ENCODE results near the gene CFAP99.
A peak's percentile ranks its signal among the peaks of the same experiment; 100 is the strongest.

Gene CFAP99

DNA sequence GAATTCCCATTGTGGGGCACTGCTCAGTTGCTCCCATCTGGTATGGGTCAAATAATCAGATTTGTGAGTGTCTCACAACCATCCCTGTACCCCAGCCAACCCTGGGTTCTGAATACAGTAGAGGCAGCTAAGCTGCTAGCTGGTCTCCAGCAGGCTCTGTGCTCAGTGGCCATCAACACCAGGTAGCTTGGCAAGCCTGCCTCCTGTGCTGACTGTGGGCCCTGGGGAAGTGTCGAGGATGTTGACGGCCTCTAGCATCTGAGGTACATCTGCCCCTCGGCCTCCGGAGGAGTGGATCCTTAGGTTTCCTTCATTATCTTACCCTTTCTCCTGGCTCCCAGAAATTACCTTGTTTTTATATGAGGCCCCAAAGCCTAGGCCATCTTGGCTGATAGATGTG, 63.4 kb downstream of the CFAP99 start:
- Mint-ChIP-seq H3K27ac (peak overlapping the region; percentile 82 to 93 (median 91)), H3K4me1 (peaks cover 84% of the 10 kb centered on the region), H3K27me3 (ENCODE audit: low read depth) (no peaks in the 10 kb centered on the region), H3K4me3 (no peak overlapping the region), H3K9me3 (no peaks in the 10 kb centered on the region), H3K36me3 (ENCODE audit: low read depth) (peaks cover 10% of the 10 kb centered on the region)
- TF ChIP-seq, protein P1, sequence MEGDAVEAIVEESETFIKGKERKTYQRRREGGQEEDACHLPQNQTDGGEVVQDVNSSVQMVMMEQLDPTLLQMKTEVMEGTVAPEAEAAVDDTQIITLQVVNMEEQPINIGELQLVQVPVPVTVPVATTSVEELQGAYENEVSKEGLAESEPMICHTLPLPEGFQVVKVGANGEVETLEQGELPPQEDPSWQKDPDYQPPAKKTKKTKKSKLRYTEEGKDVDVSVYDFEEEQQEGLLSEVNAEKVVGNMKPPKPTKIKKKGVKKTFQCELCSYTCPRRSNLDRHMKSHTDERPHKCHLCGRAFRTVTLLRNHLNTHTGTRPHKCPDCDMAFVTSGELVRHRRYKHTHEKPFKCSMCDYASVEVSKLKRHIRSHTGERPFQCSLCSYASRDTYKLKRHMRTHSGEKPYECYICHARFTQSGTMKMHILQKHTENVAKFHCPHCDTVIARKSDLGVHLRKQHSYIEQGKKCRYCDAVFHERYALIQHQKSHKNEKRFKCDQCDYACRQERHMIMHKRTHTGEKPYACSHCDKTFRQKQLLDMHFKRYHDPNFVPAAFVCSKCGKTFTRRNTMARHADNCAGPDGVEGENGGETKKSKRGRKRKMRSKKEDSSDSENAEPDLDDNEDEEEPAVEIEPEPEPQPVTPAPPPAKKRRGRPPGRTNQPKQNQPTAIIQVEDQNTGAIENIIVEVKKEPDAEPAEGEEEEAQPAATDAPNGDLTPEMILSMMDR (IDR thresholded peaks at IDR 0.05; ENCODE audit: unreplicated experiment in 3 of 3), result no peak

DNA sequence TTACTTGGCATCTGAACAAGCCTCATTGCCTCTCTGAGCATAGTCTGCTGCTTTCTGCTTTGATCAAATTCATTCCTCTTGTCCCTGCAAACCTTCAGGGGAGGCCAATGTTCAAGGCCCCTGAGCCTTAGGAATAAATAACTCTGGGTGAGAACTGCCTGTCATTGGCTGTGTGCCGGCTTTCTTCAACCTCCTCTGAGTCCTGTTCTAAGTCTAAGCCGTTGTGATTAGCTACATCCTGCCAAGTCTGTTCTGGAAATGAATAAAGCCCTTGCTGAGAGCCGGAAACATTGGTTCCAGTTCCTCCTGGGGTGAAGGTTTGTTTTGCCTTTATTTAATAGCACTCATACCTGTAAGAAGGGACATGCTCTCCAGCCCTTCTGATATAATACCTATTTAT, 63.9 kb downstream of the CFAP99 start:
- no peaks in the 10 kb centered on the region for H3K27me3 Mint-ChIP-seq (ENCODE audit: low read depth)
- peaks cover 79% of the 10 kb centered on the region for H3K4me1 Mint-ChIP-seq
- H3K27ac Mint-ChIP-seq, result peak overlapping the region; percentile 82 to 93 (median 91)
- peak overlapping the region in 1 of 3 experiments; percentile 52 for H3K4me3 Mint-ChIP-seq
- H3K36me3 Mint-ChIP-seq (ENCODE audit: low read depth), result peaks cover 5% of the 10 kb centered on the region
- no peaks in the 10 kb centered on the region for H3K9me3 Mint-ChIP-seq
- TF ChIP-seq, protein P1 (IDR thresholded peaks at IDR 0.05; ENCODE audit: unreplicated experiment in 3 of 3), result no peak

DNA sequence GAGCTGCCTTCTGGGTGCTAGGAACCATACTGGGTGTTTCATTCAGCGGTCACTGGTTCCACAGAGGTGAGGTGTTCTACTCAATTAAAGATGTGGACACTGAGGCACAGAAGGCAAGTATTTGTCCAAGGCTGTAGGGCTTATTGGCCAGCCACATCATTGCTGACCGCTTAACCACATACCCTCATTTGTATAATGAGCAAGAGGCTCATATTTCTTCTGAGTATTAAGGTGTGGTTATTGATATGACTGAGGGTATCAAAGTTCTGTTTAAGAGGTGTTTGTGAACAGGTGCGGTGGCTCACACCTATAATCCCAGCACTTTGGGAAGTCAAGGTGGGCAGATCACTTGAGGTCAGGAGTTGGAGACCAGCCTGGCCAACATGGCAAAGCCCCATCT, 64.5 kb downstream of the CFAP99 start:
- Mint-ChIP-seq H3K27ac (peak overlapping the region; percentile 82 to 93 (median 91)), H3K4me3 (no peak overlapping the region), H3K9me3 (no peaks in the 10 kb centered on the region), H3K27me3 (ENCODE audit: low read depth) (no peaks in the 10 kb centered on the region), H3K4me1 (peaks cover 74% of the 10 kb centered on the region), H3K36me3 (ENCODE audit: low read depth) (peaks cover 3% of the 10 kb centered on the region)
- TF ChIP-seq, protein P1 (IDR thresholded peaks at IDR 0.05; ENCODE audit: unreplicated experiment in 3 of 3), result no peak

DNA sequence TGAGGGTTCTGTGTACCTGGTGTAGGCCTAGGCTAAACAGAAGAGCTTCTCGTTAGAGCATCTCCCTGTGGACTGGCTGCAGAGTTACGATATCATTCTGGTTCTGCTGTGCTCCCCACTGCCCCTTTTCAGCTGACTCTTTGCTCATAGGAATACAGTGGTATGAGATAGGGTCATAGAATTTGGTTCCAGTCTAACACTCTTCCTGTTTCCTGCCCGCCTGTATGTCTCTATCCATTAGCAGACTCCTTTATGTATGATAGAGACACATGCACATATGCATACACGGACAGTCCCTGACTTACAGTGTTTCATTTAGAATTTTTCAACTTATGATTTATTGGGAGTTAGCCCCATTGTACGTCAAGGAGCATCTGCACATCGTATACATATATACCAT, 65.4 kb downstream of the CFAP99 start:
- Mint-ChIP-seq H3K27me3 (ENCODE audit: low read depth) (no peaks in the 10 kb centered on the region), H3K4me3 (no peak overlapping the region), H3K4me1 (peaks cover 64% of the 10 kb centered on the region), H3K9me3 (no peaks in the 10 kb centered on the region), H3K27ac (peak overlapping the region; percentile 34 to 68 (median 50)), H3K36me3 (ENCODE audit: low read depth) (peaks cover 3% of the 10 kb centered on the region)
- TF ChIP-seq, protein P1 (IDR thresholded peaks at IDR 0.05; ENCODE audit: unreplicated experiment in 3 of 3), result no peak

DNA sequence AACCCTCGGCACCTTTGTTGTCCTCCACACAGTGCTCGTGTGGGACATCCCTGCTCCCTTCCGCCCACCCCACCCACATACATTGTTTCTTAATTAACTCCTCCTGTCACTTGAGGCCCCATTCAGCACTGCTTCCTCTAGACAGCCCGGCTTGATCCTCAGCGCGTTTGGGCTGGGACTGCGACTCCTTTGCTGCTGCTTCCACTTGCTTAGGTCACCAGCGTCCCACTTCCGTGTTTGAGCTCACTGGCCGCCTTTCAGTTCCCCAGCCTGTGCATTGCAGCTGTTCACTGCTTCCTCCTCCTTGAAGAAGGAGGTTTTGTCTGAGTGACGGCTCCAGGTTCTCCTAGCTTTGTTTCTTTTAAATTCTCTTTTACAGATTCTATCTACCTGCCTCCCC, 66.2 kb downstream of the CFAP99 start:
- Mint-ChIP-seq H3K9me3 (no peaks in the 10 kb centered on the region), H3K27me3 (ENCODE audit: low read depth) (no peaks in the 10 kb centered on the region), H3K36me3 (ENCODE audit: low read depth) (peaks cover 8% of the 10 kb centered on the region), H3K27ac (peak overlapping the region; percentile 59 to 68 (median 61)), H3K4me3 (peak overlapping the region in 2 of 3 experiments; percentile 6 to 31), H3K4me1 (peaks cover 57% of the 10 kb centered on the region)
- TF ChIP-seq, protein P1 (IDR thresholded peaks at IDR 0.05; ENCODE audit: unreplicated experiment in 3 of 3), result no peak

DNA sequence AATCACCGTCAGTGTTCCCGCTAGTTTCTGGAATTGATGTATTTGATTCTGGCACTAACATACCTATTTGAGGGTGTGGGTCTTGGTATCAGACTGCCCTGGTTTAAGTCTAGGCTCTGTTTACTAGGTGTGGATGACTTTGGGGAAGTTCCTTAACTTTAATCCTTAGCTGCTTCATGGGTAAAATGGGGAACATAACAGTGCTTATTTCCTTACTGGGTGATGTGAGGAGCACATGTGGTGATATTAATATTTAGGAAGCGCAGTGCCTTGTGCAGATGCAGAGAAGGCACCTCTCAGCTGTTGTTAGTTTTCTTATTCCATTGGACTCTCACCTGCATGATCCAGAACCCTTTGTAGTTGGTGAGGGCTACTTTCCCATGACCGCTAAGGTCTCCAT, 67.2 kb downstream of the CFAP99 start:
- TF ChIP-seq, protein P1 (IDR thresholded peaks at IDR 0.05; ENCODE audit: unreplicated experiment in 3 of 3), result no peak
- Mint-ChIP-seq H3K4me3 (no peak overlapping the region), H3K9me3 (no peaks in the 10 kb centered on the region), H3K36me3 (ENCODE audit: low read depth) (peaks cover 14% of the 10 kb centered on the region), H3K4me1 (peaks cover 50% of the 10 kb centered on the region), H3K27me3 (ENCODE audit: low read depth) (no peaks in the 10 kb centered on the region), H3K27ac (peak overlapping the region; percentile 59 to 68 (median 61))

Data from nephron (organoid).